SK-N-MC (cell line): ENCODE results near the gene IFNLR1.

ENCODE experiments used
- DNase-seq: peaks from one replicate; pipeline ENCODE4 v3.0.0-alpha.2; 2011; ENCODE audit warnings: low read depth, low spot score
- H3K27ac ChIP-seq: fragments of 200-600 bp; sonication (generic); 2 replicates; pipeline ENCODE4 v1.5.1; 2016; ENCODE audit warnings: mixed run types
- H3K36me3 ChIP-seq: fragments of 200-600 bp; sonication (generic); 2 replicates; pipeline ENCODE4 v1.6.1; 2017; ENCODE audit warnings: antibody characterized with exemption, low read length, mixed read lengths; ENCODE audit not compliant: insufficient read depth
- H3K4me3 ChIP-seq: fragments of 200-600 bp; sonication (generic); 2 replicates; pipeline ENCODE4 v1.5.1; 2016
- H3K9ac ChIP-seq: fragments of 200-600 bp; sonication (generic); 2 replicates; pipeline ENCODE4 v1.8.0; 2017; ENCODE audit warnings: mixed run types, mixed read lengths; ENCODE audit not compliant: insufficient read length
- H3K9me3 ChIP-seq: fragments of 200-600 bp; sonication (generic); 2 replicates; pipeline ENCODE4 v1.6.1; 2017; ENCODE audit warnings: low read depth, mild to moderate bottlenecking, antibody characterized with exemption, low read length, moderate library complexity, mixed read lengths
- EZH2 ChIP-seq: fragments of 200-600 bp; sonication (generic); IDR thresholded peaks from one replicate; pipeline ENCODE4 v1.6.1; 2017; ENCODE audit warnings: antibody characterized with exemption
- FOXP2 ChIP-seq: optimal IDR thresholded peaks from 2 replicates; pipeline ENCODE3; 2011; ENCODE audit warnings: mild to moderate bottlenecking, moderate library complexity; ENCODE audit not compliant: insufficient read depth; ENCODE audit errors: extremely low read length, control extremely low read depth
- POLR2AphosphoS5 ChIP-seq: IDR thresholded peaks from 2 replicates; pipeline ENCODE4 v1.6.1; 2012; ENCODE audit warnings: mild to moderate bottlenecking, low read depth, low read length, borderline replicate concordance

Gene IFNLR1

DNA sequence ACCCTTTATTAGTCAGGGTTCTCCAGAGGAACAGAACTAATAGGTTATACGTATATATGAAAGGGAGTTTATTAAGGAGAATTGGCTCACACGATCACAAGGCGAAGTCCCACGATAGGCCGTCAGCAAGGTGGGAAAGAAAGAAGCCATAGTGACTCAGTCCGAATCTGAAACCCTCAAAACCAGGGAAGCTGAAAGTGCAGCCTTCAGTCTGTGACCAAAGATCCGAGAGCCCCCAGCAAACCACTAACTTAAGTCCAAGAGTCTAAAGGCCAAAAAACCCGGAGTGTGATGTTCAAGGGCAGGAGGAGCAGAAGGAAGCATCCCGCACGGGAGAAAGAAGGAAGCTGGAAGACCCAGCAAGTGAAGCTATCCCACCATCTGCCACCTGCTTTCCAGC, 9.9 kb downstream of the IFNLR1 start:
- no peak overlapping the region for H3K4me3 ChIP-seq
- H3K9ac ChIP-seq = no peak overlapping the region
- DNase-seq = no peak
- H3K36me3 ChIP-seq = no peaks in the 10 kb centered on the region
- H3K27ac ChIP-seq = no peak overlapping the region
- no peaks in the 10 kb centered on the region for H3K9me3 ChIP-seq
- TF ChIP-seq EZH2 = no peak
- no peak for TF ChIP-seq POLR2AphosphoS5
- no peak for TF ChIP-seq FOXP2

DNA sequence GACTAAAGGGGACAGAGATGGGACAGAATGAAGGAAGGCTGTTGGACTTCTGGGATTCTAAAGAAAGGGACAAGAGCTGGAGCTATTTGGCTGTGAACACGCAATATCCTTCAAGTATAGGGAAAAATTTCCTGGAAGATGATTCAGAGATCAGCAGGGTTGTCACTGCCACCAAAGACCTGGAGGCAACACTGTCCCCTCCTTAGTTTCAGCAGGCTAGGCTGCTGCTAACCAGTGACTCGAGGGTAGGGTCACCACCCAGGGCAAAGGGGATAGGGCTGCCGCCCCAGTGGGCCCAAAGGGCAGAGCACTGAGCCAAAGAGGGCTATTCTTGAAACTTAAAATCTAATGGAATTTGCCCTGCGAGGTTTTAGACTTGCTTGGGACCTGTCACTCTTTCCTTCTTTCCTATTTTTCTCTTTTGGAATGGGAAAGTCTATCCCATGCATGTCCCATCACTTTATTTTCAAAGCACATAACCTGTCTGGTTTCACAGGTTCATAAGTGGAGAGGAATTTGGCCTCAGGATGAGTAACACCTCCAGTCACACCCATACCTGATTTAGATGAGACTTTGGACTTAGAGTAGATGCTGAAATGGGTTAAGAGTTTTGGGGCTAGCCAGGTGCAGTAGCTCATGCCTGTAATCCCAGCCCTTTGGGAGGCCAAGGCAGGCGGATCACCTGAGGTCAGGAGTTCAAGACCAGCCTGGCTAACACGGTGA, 11.9 kb downstream of the IFNLR1 start:
- H3K27ac ChIP-seq = no peak overlapping the region
- DNase-seq = no peak
- TF ChIP-seq EZH2 = no peak
- no peak for TF ChIP-seq POLR2AphosphoS5
- no peak for TF ChIP-seq FOXP2
- H3K36me3 ChIP-seq = no peaks in the 10 kb centered on the region
- no peaks in the 10 kb centered on the region for H3K9me3 ChIP-seq
- H3K4me3 ChIP-seq = no peak overlapping the region
- H3K9ac ChIP-seq = no peak overlapping the region

DNA sequence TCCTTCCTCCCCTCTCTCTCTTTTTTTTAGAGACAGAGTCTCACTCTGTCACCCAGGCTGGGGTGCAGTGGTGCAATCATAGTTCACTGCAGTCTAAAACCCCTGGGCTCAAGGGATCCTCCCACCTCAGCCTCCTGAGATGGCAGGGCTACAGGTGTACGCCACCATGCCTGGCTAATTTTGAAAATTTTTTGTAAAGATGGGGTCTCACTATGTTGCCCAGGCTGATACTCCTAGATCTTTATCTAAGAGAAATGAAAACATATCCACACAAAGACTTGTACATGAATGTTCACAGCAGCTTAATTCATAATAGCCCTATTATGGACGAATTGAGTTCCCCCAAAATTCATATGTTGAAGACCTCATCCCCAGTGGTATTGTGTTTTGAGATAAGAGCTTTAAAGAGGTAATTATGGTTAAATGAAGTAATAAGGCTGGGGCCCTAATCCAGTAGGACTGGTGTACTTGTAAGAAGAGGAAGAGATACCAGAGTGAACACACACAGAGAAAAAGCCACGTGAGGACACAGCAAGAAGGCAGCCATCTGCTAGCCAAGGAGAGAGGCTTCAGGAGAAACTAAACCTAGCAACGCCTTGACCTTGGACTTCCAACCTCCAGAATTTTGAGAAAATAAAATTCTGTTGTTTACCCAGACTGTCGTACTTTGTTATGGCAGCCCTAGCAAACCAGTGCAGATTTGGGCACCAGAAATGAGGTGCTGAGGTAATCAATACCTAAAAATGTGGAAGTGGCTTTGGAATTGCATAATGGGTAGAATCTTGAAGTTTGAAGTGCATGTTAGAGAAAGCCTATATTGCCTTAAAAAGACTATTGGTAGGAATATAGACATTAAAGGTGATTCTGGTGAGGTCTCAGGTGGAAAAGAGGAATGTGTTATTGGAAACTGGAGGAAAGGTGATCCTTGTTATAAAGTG, 13.2 kb downstream of the IFNLR1 start:
- Histone ChIP-seq H3K9me3 (no peaks in the 10 kb centered on the region), H3K9ac (no peak overlapping the region), H3K4me3 (no peak overlapping the region), H3K36me3 (no peaks in the 10 kb centered on the region), H3K27ac (no peak overlapping the region)
- DNase-seq = no peak
- TF ChIP-seq EZH2 = no peak
- no peak for TF ChIP-seq POLR2AphosphoS5
- no peak for TF ChIP-seq FOXP2

DNA sequence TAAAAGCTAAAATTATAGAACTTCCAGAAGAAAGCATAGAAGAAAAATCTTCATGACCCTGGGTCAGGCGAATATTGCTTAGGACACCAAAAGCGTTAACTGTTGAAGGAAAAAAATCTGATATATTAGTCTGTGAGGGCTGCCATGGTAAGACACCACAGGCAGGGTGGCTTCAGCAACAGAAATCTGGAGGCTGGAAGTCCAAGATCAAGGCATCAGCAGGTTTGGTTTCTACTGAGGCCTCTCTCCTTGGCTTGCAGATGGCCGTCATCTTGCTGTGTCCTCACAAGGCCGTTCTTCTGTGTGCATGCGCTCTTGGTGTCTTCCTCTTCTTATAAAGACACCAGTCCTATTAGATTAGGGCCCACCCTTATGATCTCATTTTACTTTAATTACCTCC, 14.5 kb downstream of the IFNLR1 start:
- Histone ChIP-seq H3K4me3 (no peak overlapping the region), H3K9me3 (no peaks in the 10 kb centered on the region), H3K9ac (no peak overlapping the region), H3K36me3 (no peaks in the 10 kb centered on the region), H3K27ac (no peak overlapping the region)
- TF ChIP-seq EZH2 (no peak), POLR2AphosphoS5 (no peak), FOXP2 (no peak)
- DNase-seq = no peak

DNA sequence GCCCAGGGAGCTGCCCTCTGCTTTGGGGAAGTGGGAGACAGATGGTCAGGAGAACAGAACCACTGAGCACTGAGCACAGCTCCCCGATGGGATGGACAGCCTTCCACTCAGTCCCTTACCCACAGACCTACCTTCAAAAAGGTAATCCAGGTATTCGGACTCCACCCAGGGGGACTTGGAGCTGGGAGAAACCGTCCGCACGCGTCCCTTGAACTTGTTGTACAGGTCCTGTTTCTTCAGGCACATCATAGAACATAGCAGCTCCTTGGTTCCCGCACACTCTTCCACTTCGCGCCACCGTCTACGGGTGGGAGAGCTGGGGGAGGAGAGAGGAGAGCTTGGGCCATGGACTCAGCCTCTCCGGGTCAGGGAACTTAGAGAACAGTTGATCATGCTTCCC, 17.8 kb downstream of the IFNLR1 start:
- no peak for TF ChIP-seq FOXP2
- TF ChIP-seq EZH2 = no peak
- no peak for TF ChIP-seq POLR2AphosphoS5
- Histone ChIP-seq H3K9me3 (no peaks in the 10 kb centered on the region), H3K36me3 (no peaks in the 10 kb centered on the region), H3K9ac (no peak overlapping the region), H3K27ac (no peak overlapping the region), H3K4me3 (no peak overlapping the region)
- DNase-seq = no peak

DNA sequence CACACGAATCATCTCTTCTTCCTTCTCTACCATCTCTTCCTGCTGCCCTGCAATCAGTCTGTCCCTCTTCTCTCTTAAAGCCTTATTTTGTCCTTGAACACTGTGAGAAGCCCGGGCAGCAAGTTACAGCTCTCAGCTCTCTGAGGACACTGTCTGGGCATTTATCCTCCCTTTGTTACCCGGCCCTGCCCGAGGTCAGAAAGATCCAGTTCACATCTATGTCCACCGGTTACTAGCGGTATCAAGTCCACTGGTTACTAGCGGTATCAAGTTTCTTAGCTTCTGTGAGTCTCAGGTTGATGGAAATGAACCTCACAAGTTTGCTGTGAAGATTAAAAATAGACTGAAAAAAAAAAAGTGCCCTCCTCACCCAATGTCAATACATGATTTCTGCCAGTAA, 18.8 kb downstream of the IFNLR1 start:
- Histone ChIP-seq H3K9ac (no peak overlapping the region), H3K4me3 (no peak overlapping the region), H3K9me3 (no peaks in the 10 kb centered on the region), H3K36me3 (no peaks in the 10 kb centered on the region), H3K27ac (no peak overlapping the region)
- TF ChIP-seq EZH2 = no peak
- TF ChIP-seq POLR2AphosphoS5 = no peak
- TF ChIP-seq FOXP2 = no peak
- DNase-seq = no peak

DNA sequence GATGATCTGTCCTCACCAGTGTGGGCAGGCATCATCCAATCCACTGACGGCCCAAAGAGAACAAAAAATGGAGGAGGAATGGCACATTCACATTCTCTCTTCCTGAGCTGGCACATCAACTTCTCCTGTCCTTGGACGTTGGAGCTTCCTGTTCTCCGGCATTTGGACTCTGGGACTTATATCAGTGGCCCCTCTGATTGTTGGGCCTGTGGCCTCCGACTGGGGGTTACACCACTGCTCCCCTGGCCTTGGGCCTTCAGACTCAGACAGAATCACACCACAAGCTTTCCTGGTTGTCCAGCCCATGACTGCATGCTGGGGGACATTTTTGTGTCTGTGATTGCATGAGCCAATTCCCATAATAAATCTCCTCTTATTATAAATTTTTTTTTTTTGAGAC, 20.1 kb downstream of the IFNLR1 start:
- Histone ChIP-seq H3K27ac (no peak overlapping the region), H3K4me3 (no peak overlapping the region), H3K36me3 (no peaks in the 10 kb centered on the region), H3K9me3 (no peaks in the 10 kb centered on the region), H3K9ac (no peak overlapping the region)
- TF ChIP-seq EZH2 (no peak), FOXP2 (no peak), POLR2AphosphoS5 (no peak)
- DNase-seq = no peak

DNA sequence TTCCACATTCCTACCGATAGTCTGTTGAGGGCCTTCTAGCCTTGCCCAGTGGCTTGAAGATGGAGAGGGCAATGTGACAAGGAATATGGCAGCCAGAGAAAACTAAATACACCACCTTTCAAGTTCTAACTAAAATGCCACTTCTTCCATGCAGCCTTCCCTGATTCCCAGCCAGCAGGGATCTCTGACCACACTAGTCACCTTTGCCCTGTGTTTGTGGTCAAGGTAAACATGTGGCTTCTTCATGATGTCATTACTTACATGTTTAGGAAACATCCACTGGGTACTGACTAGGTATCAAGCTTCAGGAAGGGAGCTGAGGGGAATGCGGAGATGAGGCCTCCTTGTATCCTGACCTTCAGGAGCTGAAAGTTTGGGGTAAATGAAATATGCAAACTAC, 21.6 kb downstream of the IFNLR1 start:
- no peaks in the 10 kb centered on the region for H3K36me3 ChIP-seq
- H3K9ac ChIP-seq = no peak overlapping the region
- H3K27ac ChIP-seq = no peak overlapping the region
- TF ChIP-seq FOXP2 (no peak), EZH2 (no peak), POLR2AphosphoS5 (no peak)
- DNase-seq = no peak
- H3K4me3 ChIP-seq = no peak overlapping the region
- H3K9me3 ChIP-seq = no peaks in the 10 kb centered on the region

DNA sequence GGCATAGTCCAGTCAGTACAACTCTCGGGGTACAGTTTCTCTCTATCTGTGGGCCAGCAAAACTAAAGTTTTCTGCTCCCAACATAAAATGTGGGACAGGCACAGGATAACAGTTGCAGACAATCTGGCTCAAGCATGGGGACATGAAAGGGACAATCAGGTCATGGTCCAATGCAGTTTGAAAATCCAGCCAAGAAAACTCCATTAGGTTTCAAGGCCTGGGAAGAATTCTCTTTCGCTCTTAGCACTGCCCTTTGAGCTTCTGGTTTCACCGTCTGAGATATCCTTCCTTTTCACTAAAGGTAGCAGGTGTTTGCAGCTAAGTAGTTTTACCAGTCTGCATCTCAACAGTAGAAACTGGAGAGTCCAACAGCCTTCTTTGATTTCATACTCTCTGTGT, 23.1 kb downstream of the IFNLR1 start:
- Histone ChIP-seq H3K9ac (no peak overlapping the region), H3K36me3 (no peaks in the 10 kb centered on the region)

More for the DNA sequence above, 23.1 kb downstream of the IFNLR1 start:
- no peak for DNase-seq
- H3K9me3 ChIP-seq = no peaks in the 10 kb centered on the region
- no peak overlapping the region for H3K27ac ChIP-seq
- H3K4me3 ChIP-seq = no peak overlapping the region
- TF ChIP-seq POLR2AphosphoS5 (no peak), FOXP2 (no peak), EZH2 (no peak)
